Fibroblast of gingiva (primary cell): ENCODE data around the gene HDAC9.

Experiments used
- DNase-seq: peaks from one replicate; pipeline ENCODE4 v3.0.0-alpha.2; 2011; ENCODE audit warnings: low read depth

Gene HDAC9

GRCh38 chr7:18845700-18846099 lies 350.2 kb downstream of the HDAC9 start:
- no peak for DNase-seq

- peak; percentile 73 for DNase-seq
Observed at GRCh38 chr7:18846765-18847215, 351.2 kb downstream of the HDAC9 start.

GRCh38 chr7:18849130-18849529 lies 353.6 kb downstream of the HDAC9 start:
- DNase-seq = no peak

GRCh38 chr7:18855796-18856195 lies 360.2 kb downstream of the HDAC9 start:
- peak; percentile 35 for DNase-seq

- no peak for DNase-seq
Observed at GRCh38 chr7:18858232-18858631, 362.7 kb downstream of the HDAC9 start.

GRCh38 chr7:18859318-18859717 lies 363.8 kb downstream of the HDAC9 start:
- DNase-seq = no peak

- peak; percentile 36 for DNase-seq
Observed at GRCh38 chr7:18860221-18860620, 364.7 kb downstream of the HDAC9 start.

GRCh38 chr7:18861514-18862118 lies 366.1 kb downstream of the HDAC9 start:
- DNase-seq = peak; percentile 69

- DNase-seq = no peak
Observed at GRCh38 chr7:18864967-18865366, 369.4 kb downstream of the HDAC9 start.

- DNase-seq = peak; percentile 100
Observed at GRCh38 chr7:18866359-18867036, 370.9 kb downstream of the HDAC9 start.

- DNase-seq = no peak
Observed at GRCh38 chr7:18872344-18872743, 376.8 kb downstream of the HDAC9 start.

- peak; percentile 64 for DNase-seq
Observed at GRCh38 chr7:18873734-18874336, 378.3 kb downstream of the HDAC9 start.

GRCh38 chr7:18874880-18875279 lies 379.3 kb downstream of the HDAC9 start:
- peak; percentile 75 for DNase-seq

- no peak for DNase-seq
Observed at GRCh38 chr7:18877874-18878273, 382.3 kb downstream of the HDAC9 start.

- DNase-seq = no peak
Observed at GRCh38 chr7:18886832-18887231, 391.3 kb downstream of the HDAC9 start.

- DNase-seq = no peak
Observed at GRCh38 chr7:18889436-18889835, 393.9 kb downstream of the HDAC9 start.

GRCh38 chr7:18890134-18890533 lies 394.6 kb downstream of the HDAC9 start:
- peak; percentile 60 for DNase-seq

- no peak for DNase-seq
Observed at GRCh38 chr7:18890885-18891621, 395.5 kb downstream of the HDAC9 start.

GRCh38 chr7:18893156-18893555 lies 397.6 kb downstream of the HDAC9 start:
- no peak for DNase-seq

GRCh38 chr7:18894155-18894554 lies 398.6 kb downstream of the HDAC9 start:
- no peak for DNase-seq

GRCh38 chr7:18895456-18895855 lies 399.9 kb downstream of the HDAC9 start:
- DNase-seq = peak; percentile 31

GRCh38 chr7:18896343-18896975 lies 400.9 kb downstream of the HDAC9 start:
- DNase-seq = no peak
